C4-2B (cell line): ENCODE data around the gene NUP93.

Source experiments
- ZFX ChIP-seq: fragments of 450-650 bp; IDR thresholded peaks from 2 replicates; pipeline ENCODE4 v1.6.1; 2017
- TF ChIP-seq, protein P1 (sequence below): fragments of 450-650 bp; conservative IDR thresholded peaks from 2 replicates; pipeline ENCODE4 v1.5.1; 2017; ENCODE audit warnings: mild to moderate bottlenecking

DNA sequence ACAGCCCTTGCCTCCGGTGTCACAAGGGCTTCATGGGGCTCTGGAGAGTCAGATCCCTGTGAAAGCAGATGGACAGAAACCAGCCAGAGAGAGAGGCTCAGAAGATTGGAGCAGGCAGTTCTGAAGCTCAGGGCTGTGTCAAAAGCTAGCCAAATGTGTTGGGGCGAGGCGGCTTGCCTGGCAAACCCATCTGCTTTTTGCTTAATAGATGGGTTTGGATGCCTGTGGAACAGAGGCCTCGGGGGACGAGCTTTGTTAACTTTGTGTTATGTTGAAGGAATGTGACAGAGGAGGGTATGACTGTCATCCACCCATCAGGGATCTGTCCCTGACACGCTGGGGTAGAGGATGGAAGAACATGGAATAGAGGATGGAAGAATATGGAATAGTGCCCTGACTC is 114.1 kb downstream of the NUP93 start:
- TF ChIP-seq, protein P1, sequence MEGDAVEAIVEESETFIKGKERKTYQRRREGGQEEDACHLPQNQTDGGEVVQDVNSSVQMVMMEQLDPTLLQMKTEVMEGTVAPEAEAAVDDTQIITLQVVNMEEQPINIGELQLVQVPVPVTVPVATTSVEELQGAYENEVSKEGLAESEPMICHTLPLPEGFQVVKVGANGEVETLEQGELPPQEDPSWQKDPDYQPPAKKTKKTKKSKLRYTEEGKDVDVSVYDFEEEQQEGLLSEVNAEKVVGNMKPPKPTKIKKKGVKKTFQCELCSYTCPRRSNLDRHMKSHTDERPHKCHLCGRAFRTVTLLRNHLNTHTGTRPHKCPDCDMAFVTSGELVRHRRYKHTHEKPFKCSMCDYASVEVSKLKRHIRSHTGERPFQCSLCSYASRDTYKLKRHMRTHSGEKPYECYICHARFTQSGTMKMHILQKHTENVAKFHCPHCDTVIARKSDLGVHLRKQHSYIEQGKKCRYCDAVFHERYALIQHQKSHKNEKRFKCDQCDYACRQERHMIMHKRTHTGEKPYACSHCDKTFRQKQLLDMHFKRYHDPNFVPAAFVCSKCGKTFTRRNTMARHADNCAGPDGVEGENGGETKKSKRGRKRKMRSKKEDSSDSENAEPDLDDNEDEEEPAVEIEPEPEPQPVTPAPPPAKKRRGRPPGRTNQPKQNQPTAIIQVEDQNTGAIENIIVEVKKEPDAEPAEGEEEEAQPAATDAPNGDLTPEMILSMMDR, result no peak
- TF ChIP-seq ZFX, result no peak
